Chondrocyte (in vitro differentiated cells): Measurements from ENCODE around the gene ITSN1. TPM values are rescaled to one million over a fixed set of nuclear protein-coding genes. Genes with fewer than 3 reads are reported as not detected.

Source experiments
- DNase-seq: peaks from one replicate; pipeline ENCODE4 v3.0.0; 2021; ENCODE audit warnings: mixed read lengths, low spot score
- H3K27ac Mint-ChIP-seq: one replicate; pipeline ENCODE4 v1.8.0; 2021; ENCODE audit warnings: mild to moderate bottlenecking, moderate library complexity, mixed read lengths; ENCODE audit not compliant: unreplicated experiment
- H3K27me3 Mint-ChIP-seq: 2 replicates; pipeline ENCODE4 v1.8.0; 2021; ENCODE audit warnings: low read depth, mixed read lengths
- H3K36me3 Mint-ChIP-seq: 2 replicates; pipeline ENCODE4 v1.8.0; 2021; ENCODE audit warnings: low read depth, mixed read lengths
- H3K4me1 Mint-ChIP-seq: 2 replicates; pipeline ENCODE4 v1.8.0; 2021; ENCODE audit warnings: low read depth, mild to moderate bottlenecking, mixed read lengths
- H3K4me3 Mint-ChIP-seq: one replicate; pipeline ENCODE4 v1.8.0; 2021; ENCODE audit warnings: mild to moderate bottlenecking, moderate library complexity, mixed read lengths; ENCODE audit not compliant: unreplicated experiment
- H3K9me3 Mint-ChIP-seq: 2 replicates; pipeline ENCODE4 v1.8.0; 2021; ENCODE audit warnings: low read depth, mixed read lengths
- CTCF ChIP-seq: fragments of 200-600 bp; sonication (generic); IDR thresholded peaks from 2 replicates; pipeline ENCODE4 v1.5.0; 2021; ENCODE audit warnings: antibody characterized with exemption, mild to moderate bottlenecking, moderate library complexity
- total RNA-seq: library from RNA; stranded (reverse); gene quantifications from 3 replicates; pipeline ENCODE4 v1.2.1, GENCODE V29; 2021

Gene ITSN1
- total RNA-seq, 1 donor from 2014 or later, result 29.8 TPM

- Mint-ChIP-seq H3K27ac (no peak overlapping the region), H3K4me1 (peaks cover 39% of the 10 kb centered on the region), H3K36me3 (peaks cover 5% of the 10 kb centered on the region), H3K27me3 (no peaks in the 10 kb centered on the region), H3K9me3 (peaks cover 6% of the 10 kb centered on the region), H3K4me3 (no peak overlapping the region)
- no peak for DNase-seq
- TF ChIP-seq CTCF, result no peak
These were observed 207.5 kb downstream of the ITSN1 start for GRCh38 chr21:33849834-33850233.

DNA sequence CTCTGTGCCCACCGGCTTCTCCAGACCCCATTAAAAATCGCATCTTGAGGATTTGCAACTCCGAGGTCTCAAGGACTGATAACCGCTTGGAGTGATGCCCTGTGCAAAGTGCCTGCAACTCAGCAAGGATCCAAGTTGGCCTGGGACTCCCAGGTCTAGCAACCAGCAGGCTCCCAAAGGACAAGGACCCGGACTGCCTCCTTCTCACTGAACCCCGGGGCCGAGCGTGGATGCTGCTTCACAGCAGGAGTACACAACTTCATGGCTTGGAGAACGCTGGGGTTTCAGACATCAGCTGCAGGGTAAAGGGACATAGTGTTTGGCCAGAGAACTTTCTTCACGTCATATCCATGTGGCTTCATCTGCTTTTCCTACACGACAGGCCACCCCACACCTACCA is 208.1 kb downstream of the ITSN1 start:
- H3K4me1 Mint-ChIP-seq, result peaks cover 39% of the 10 kb centered on the region
- H3K36me3 Mint-ChIP-seq, result peaks cover 5% of the 10 kb centered on the region
- no peak overlapping the region for H3K4me3 Mint-ChIP-seq
- H3K27me3 Mint-ChIP-seq, result no peaks in the 10 kb centered on the region
- peaks cover 6% of the 10 kb centered on the region for H3K9me3 Mint-ChIP-seq
- peak; percentile 84 for DNase-seq
- H3K27ac Mint-ChIP-seq, result no peak overlapping the region
- no peak for TF ChIP-seq CTCF

DNA sequence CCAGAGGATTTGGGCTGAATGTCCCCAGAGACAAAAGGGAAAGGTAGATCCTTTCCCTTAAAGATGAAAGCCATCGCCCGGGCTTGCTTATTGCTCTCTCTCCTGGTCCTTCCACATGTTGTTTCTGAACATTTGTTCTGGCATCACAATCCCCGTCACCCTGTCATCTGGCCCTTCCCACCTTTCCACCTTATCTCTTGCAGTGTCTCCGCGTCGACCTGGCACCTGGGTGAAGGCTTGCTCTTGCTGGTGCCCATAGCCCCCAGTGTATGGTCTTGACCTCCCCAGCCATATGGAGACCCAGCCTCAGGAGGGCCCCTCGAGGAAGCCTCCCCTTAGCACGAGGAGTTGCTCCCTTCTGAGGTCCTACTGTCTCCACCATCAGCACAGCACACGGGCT is 208.7 kb downstream of the ITSN1 start:
- peak; percentile 51 for DNase-seq
- H3K4me1 Mint-ChIP-seq, result peaks cover 39% of the 10 kb centered on the region
- peaks cover 3% of the 10 kb centered on the region for H3K36me3 Mint-ChIP-seq
- no peaks in the 10 kb centered on the region for H3K27me3 Mint-ChIP-seq
- no peak overlapping the region for H3K4me3 Mint-ChIP-seq
- no peak for TF ChIP-seq CTCF
- no peak overlapping the region for H3K27ac Mint-ChIP-seq
- H3K9me3 Mint-ChIP-seq, result peaks cover 4% of the 10 kb centered on the region

DNA sequence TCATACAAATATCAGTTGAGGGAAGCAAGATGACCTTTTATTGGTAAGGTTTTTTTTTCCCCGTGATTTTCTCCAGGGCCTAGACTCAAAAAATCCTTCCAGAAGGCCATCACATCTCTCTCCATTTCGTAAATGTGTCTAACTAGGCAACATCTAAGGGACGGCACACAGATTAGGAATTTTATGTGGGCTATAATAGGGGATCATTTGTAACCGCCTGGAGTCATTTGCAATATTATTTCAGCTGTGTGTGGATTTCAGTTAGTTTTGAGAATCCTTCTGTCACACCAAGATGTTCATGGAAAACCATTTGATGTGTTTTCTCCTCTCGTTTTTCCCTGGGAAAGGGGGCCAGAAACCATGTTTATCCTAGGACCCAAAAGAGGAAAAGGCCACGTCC is 210.2 kb downstream of the ITSN1 start:
- no peak for DNase-seq
- Mint-ChIP-seq H3K27me3 (no peaks in the 10 kb centered on the region), H3K4me1 (peaks cover 39% of the 10 kb centered on the region), H3K4me3 (no peak overlapping the region), H3K27ac (no peak overlapping the region), H3K36me3 (no peaks in the 10 kb centered on the region), H3K9me3 (no peaks in the 10 kb centered on the region)
- no peak for TF ChIP-seq CTCF

- Mint-ChIP-seq H3K4me1 (peaks cover 32% of the 10 kb centered on the region), H3K27ac (no peak overlapping the region)
These were observed 212.3 kb downstream of the ITSN1 start for GRCh38 chr21:33854604-33855003.

More at GRCh38 chr21:33854604-33855003, 212.3 kb downstream of the ITSN1 start:
- TF ChIP-seq CTCF, result no peak
- Mint-ChIP-seq H3K36me3 (no peaks in the 10 kb centered on the region), H3K4me3 (no peak overlapping the region), H3K27me3 (no peaks in the 10 kb centered on the region), H3K9me3 (no peaks in the 10 kb centered on the region)
- no peak for DNase-seq
